Spleen (tissue), 11 donors: Measurements from ENCODE around the gene SPATA33. TPM values are rescaled to one million over a fixed set of nuclear protein-coding genes. Genes with fewer than 3 reads are reported as not detected.

Experiments used
- DNase-seq: peaks from one replicate; pipeline ENCODE4 v3.0.0-alpha.2; 2020
- H3K27ac ChIP-seq, 8 donors: fragments of 200-600 bp; sonication (generic) in 7 of 8; 1 replicate in 4 of 8; 2 replicates in 4 of 8; pipeline versions ENCODE4 v1.5.0 to v1.8.0; 2016 to 2021; ENCODE audit warnings: inconsistent platforms in 4 of 8, mild to moderate bottlenecking in 4 of 8, moderate library complexity in 1 of 8
- H3K27me3 ChIP-seq, 7 donors: fragments of 200-600 bp; sonication (generic) in 6 of 7; replicated peaks in 1 of 7; 1 replicate in 4 of 7; 2 replicates in 3 of 7; pipeline versions ENCODE4 v1.5.0 to v1.8.0; 2016 to 2021; ENCODE audit warnings: inconsistent platforms in 3 of 7, mild to moderate bottlenecking in 1 of 7
- H3K36me3 ChIP-seq, 6 donors: fragments of 200-600 bp; sonication (generic) in 5 of 6; 1 replicate in 4 of 6; 2 replicates in 2 of 6; pipeline versions ENCODE4 v1.5.0 to v1.8.0; 2016 to 2021; ENCODE audit warnings: inconsistent platforms in 2 of 6
- H3K4me1 ChIP-seq, 6 donors: fragments of 200-600 bp; sonication (generic) in 5 of 6; 1 replicate in 3 of 6; 2 replicates in 3 of 6; pipeline versions ENCODE4 v1.5.0 to v1.8.0; 2016 to 2021; ENCODE audit warnings: inconsistent platforms in 3 of 6
- H3K4me3 ChIP-seq, 8 donors: fragments of 200-600 bp; sonication (generic) in 7 of 8; 1 replicate in 4 of 8; 2 replicates in 4 of 8; pipeline versions ENCODE4 v1.5.0 to v1.8.0; 2016 to 2021; ENCODE audit warnings: inconsistent platforms in 4 of 8, mild to moderate bottlenecking in 4 of 8, moderate library complexity in 2 of 8
- H3K9me3 ChIP-seq, 8 donors: fragments of 200-600 bp; sonication (generic) in 7 of 8; 1 replicate in 4 of 8; 2 replicates in 4 of 8; pipeline versions ENCODE4 v1.5.0 to v1.8.0; 2016 to 2021; ENCODE audit warnings: inconsistent platforms in 4 of 8
- POLR2A ChIP-seq, 3 donors: fragments of 450-650 bp; IDR thresholded peaks; one replicate each; pipeline ENCODE4 v1.5.1; 2017; ENCODE audit warnings: antibody characterized with exemption in 3 of 3, mild to moderate bottlenecking in 1 of 3
- POLR2AphosphoS5 ChIP-seq, 3 donors: sonication (generic); formaldehyde crosslinking; IDR thresholded peaks; one replicate each; pipeline ENCODE4 v1.5.1; 2017; ENCODE audit warnings: antibody characterized with exemption in 3 of 3
- WGBS, 5 donors: extraction: QIAGEN DNeasy Blood & Tissue Kit in 3 of 5; methylation state at CpG; one replicate each; pipeline versions ENCODE4 v1.1.5 to v1.1.7; 2013 to 2018; 5-methylcytosine and 5-hydroxymethylcytosine counted together
- intact Hi-C: fragments of 100-400 bp; cut with DNase I; formaldehyde crosslinking; loops from one replicate; pipeline ENCODE4 v1.15.0; 2023; ENCODE audit warnings: low total_unique reads
- polyA plus RNA-seq, 3 donors: library from polyadenylated mRNA; stranded (reverse); fragments of 200-250 nt; gene quantifications; one replicate each; pipeline ENCODE4 v1.2.1, GENCODE V29; 2013
- total RNA-seq, 7 donors: library from RNA; depleted of rRNA in 3 of 7; stranded (reverse); fragments of >200 nt in 3 of 7; fragmentation: NEBNext Ultra II Directional in 4 of 7; extraction: Animal tissue kit (Norgen Biotek cat#: 25700) in 4 of 7; gene quantifications; one replicate each; pipeline versions ENCODE4 v1.1.0 to v1.2.1, GENCODE V29; 2016 to 2021
- TF ChIP-seq, protein P1 (sequence below), 11 experiments: fragments of 200-600 bp in 7 of 11; fragments of 450-650 bp in 4 of 11; sonication (generic) in 4 of 11; IDR thresholded peaks in 8 of 11; conservative IDR thresholded peaks in 3 of 11; 1 replicate in 7 of 11; 2 replicates in 4 of 11; pipeline versions ENCODE4 v1.4.0 to v1.8.0; 2016 to 2021; ENCODE audit warnings: antibody characterized with exemption in 11 of 11, inconsistent platforms in 4 of 11, mild to moderate bottlenecking in 1 of 11
- donor health status: healthy with polysubstance abuse.
- donor health status: DM: no; HTN: no; CAD: no; lungs with moderate emphysema.
- donor health status: DM: no; HTN: no; CAD: no.
- donor health status: Bipolar disorder and iron deficiency.
- donor health status: healthy.
- donor health status: DM: no; HTN: no; CAD: no.
- donor health status: DM: yes; HTN: yes; CAD: no.

Gene SPATA33
- total and polyA plus RNA-seq, 10 donors: 2.9 to 7.0 (median 4.8) TPM

- 81 to 93% (median 84%) methylated on average over 14 of the region's 14 CpGs for WGBS, 5 donors
- Histone ChIP-seq H3K36me3 (peaks cover 0 to 45% (median 38%) of the 10 kb centered on the region in 6 donors), H3K4me3 (no peak overlapping the region), H3K9me3 (no peaks in the 10 kb centered on the region), H3K4me1 (peaks cover 0 to 20% (median 12%) of the 10 kb centered on the region in 6 donors), H3K27ac (no peak overlapping the region), H3K27me3 (peaks cover 0 to 9% (median 0%) of the 10 kb centered on the region in 7 donors)
- intact Hi-C loops: loop anchor here (10.0 kb wide), 1 partner anchor 69 kb away; the partner anchor contains the start of gene CPNE7
- no peak for DNase-seq
- TF ChIP-seq POLR2AphosphoS5 (IDR thresholded peaks at IDR 0.05): peak in 1 of 3 donors; percentile 13
- no peak for TF ChIP-seq POLR2A (IDR thresholded peaks at IDR 0.05)
Measured at GRCh38 chr16:89643769-89644300, 13.8 kb upstream of the SPATA33 start.

- Histone ChIP-seq H3K27me3 (peaks cover 0 to 3% (median 0%) of the 10 kb centered on the region in 7 donors), H3K27ac (no peak overlapping the region), H3K4me1 (peaks cover 0 to 19% (median 11%) of the 10 kb centered on the region in 6 donors), H3K36me3 (peaks cover 0 to 58% (median 44%) of the 10 kb centered on the region in 6 donors), H3K4me3 (no peak overlapping the region), H3K9me3 (no peaks in the 10 kb centered on the region)
- 90 to 93% (median 91%) methylated on average over 11 of the region's 11 CpGs for WGBS, 5 donors
- intact Hi-C loops: loop anchor here (10.0 kb wide), 1 partner anchor 70 kb away; the partner anchor contains the start of gene CPNE7
- DNase-seq: no peak
- TF ChIP-seq, protein P1, sequence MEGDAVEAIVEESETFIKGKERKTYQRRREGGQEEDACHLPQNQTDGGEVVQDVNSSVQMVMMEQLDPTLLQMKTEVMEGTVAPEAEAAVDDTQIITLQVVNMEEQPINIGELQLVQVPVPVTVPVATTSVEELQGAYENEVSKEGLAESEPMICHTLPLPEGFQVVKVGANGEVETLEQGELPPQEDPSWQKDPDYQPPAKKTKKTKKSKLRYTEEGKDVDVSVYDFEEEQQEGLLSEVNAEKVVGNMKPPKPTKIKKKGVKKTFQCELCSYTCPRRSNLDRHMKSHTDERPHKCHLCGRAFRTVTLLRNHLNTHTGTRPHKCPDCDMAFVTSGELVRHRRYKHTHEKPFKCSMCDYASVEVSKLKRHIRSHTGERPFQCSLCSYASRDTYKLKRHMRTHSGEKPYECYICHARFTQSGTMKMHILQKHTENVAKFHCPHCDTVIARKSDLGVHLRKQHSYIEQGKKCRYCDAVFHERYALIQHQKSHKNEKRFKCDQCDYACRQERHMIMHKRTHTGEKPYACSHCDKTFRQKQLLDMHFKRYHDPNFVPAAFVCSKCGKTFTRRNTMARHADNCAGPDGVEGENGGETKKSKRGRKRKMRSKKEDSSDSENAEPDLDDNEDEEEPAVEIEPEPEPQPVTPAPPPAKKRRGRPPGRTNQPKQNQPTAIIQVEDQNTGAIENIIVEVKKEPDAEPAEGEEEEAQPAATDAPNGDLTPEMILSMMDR (IDR thresholded peaks at IDR 0.05 in 8 of 11, conservative IDR thresholded peaks at IDR 0.05 in 3 of 11): no peak
- peak in 1 of 3 donors; percentile 7 for TF ChIP-seq POLR2AphosphoS5 (IDR thresholded peaks at IDR 0.05)
- TF ChIP-seq POLR2A (IDR thresholded peaks at IDR 0.05): no peak
Measured at GRCh38 chr16:89645122-89645521, 12.5 kb upstream of the SPATA33 start.

- 93 to 97% (median 95%) methylated on average over 17 to 22 of the region's 22 CpGs for WGBS, 5 donors
- no peaks in the 10 kb centered on the region for H3K27me3 ChIP-seq
- H3K4me1 ChIP-seq: peaks cover 0 to 7% (median 2%) of the 10 kb centered on the region in 6 donors
- no peak for DNase-seq
- H3K4me3 ChIP-seq: no peak overlapping the region
- intact Hi-C loops: loop anchor here (10.0 kb wide), 1 partner anchor 71 kb away; the partner anchor contains the start of gene CPNE7
- no peaks in the 10 kb centered on the region for H3K9me3 ChIP-seq
- TF ChIP-seq POLR2A (IDR thresholded peaks at IDR 0.05): no peak
- peak in 1 of 3 donors; percentile 31 for TF ChIP-seq POLR2AphosphoS5 (IDR thresholded peaks at IDR 0.05)
- TF ChIP-seq, protein P1 (IDR thresholded peaks at IDR 0.05 in 8 of 11, conservative IDR thresholded peaks at IDR 0.05 in 3 of 11): no peak
- H3K27ac ChIP-seq: no peak overlapping the region
- H3K36me3 ChIP-seq: peaks cover 0 to 70% (median 53%) of the 10 kb centered on the region in 6 donors
Measured at GRCh38 chr16:89646270-89646669, 11.4 kb upstream of the SPATA33 start.

- H3K27me3 ChIP-seq: no peaks in the 10 kb centered on the region
- no peak for DNase-seq
- 89 to 94% (median 92%) methylated on average over 8 to 12 of the region's 12 CpGs for WGBS, 5 donors
- peaks cover 0 to 76% (median 60%) of the 10 kb centered on the region in 6 donors for H3K36me3 ChIP-seq
- no peaks in the 10 kb centered on the region for H3K9me3 ChIP-seq
- H3K4me1 ChIP-seq: peaks cover 0 to 6% (median 0%) of the 10 kb centered on the region in 6 donors
- no peak overlapping the region for H3K27ac ChIP-seq
- H3K4me3 ChIP-seq: no peak overlapping the region
- TF ChIP-seq, protein P1 (IDR thresholded peaks at IDR 0.05 in 8 of 11, conservative IDR thresholded peaks at IDR 0.05 in 3 of 11): no peak
- no peak for TF ChIP-seq POLR2A (IDR thresholded peaks at IDR 0.05)
- TF ChIP-seq POLR2AphosphoS5 (IDR thresholded peaks at IDR 0.05): no peak
- intact Hi-C loops: loop anchor here (10.0 kb wide), 1 partner anchor 72 kb away; the partner anchor contains the start of gene CPNE7
Measured at GRCh38 chr16:89646906-89647305, 10.7 kb upstream of the SPATA33 start.
